ENCODE measurements around the gene ZCCHC7.

- TF ChIP-seq CTCF (IDR thresholded peaks at IDR 0.05; ENCODE audit: insufficient read depth, low read length) (no peak), GABPA (IDR thresholded peaks at IDR 0.05; ENCODE audit: low read depth) (no peak), POLR2AphosphoS5 (IDR thresholded peaks at IDR 0.05; ENCODE audit: low read depth) (no peak), SPI1 (IDR thresholded peaks at IDR 0.05; ENCODE audit: borderline replicate concordance, low read depth) (no peak), REST (IDR thresholded peaks at IDR 0.05; ENCODE audit: insufficient replicate concordance, low read depth) (no peak)
Observed at GRCh38 chr9:37217161-37217560, 96.8 kb downstream of the ZCCHC7 start.

All from HL-60 (cell line).